Suppressor macrophage treated with lipopolysaccharide for 4 hours (primary cell): ENCODE measurements around the gene EZR.
A peak's percentile ranks its signal among the peaks of the same experiment; 100 is the strongest.

ENCODE experiments used
- DNase-seq: peaks from one replicate; pipeline ENCODE4 v3.0.0-alpha.2; 2020

Gene EZR

GRCh38 chr6:158773581-158774449 is 45.4 kb downstream of the EZR start:
- DNase-seq = no peak

- peak; percentile 15 for DNase-seq
Observed at GRCh38 chr6:158772851-158773371, 46.3 kb downstream of the EZR start.

- no peak for DNase-seq
Observed at GRCh38 chr6:158772172-158772571, 47.0 kb downstream of the EZR start.

GRCh38 chr6:158771399-158772152 is 47.6 kb downstream of the EZR start:
- DNase-seq = no peak

- DNase-seq = no peak
Observed at GRCh38 chr6:158770533-158771330, 48.4 kb downstream of the EZR start.

GRCh38 chr6:158769771-158770432 is 49.3 kb downstream of the EZR start:
- no peak for DNase-seq

GRCh38 chr6:158769234-158769770 is 49.9 kb downstream of the EZR start:
- DNase-seq = no peak

- DNase-seq = no peak
Observed at GRCh38 chr6:158768436-158768835, 50.7 kb downstream of the EZR start.

- no peak for DNase-seq
Observed at GRCh38 chr6:158767709-158768108, 51.5 kb downstream of the EZR start.

GRCh38 chr6:158766621-158767455 is 52.3 kb downstream of the EZR start:
- no peak for DNase-seq

- DNase-seq = no peak
Observed at GRCh38 chr6:158765499-158766068, 53.6 kb downstream of the EZR start.

GRCh38 chr6:158764926-158765325 is 54.2 kb downstream of the EZR start:
- no peak for DNase-seq

- DNase-seq = no peak
Observed at GRCh38 chr6:158764183-158764849, 54.9 kb downstream of the EZR start.

GRCh38 chr6:158763434-158764182 is 55.6 kb downstream of the EZR start:
- no peak for DNase-seq

GRCh38 chr6:158762787-158763433 is 56.3 kb downstream of the EZR start:
- no peak for DNase-seq

GRCh38 chr6:158761746-158762145 is 57.4 kb downstream of the EZR start:
- DNase-seq = no peak

GRCh38 chr6:158760618-158761250 is 58.4 kb downstream of the EZR start:
- DNase-seq = no peak

- DNase-seq = no peak
Observed at GRCh38 chr6:158759966-158760617, 59.1 kb downstream of the EZR start.
